ENCODE measurements around the gene LAMA2.

LAMA2 gene

DNA sequence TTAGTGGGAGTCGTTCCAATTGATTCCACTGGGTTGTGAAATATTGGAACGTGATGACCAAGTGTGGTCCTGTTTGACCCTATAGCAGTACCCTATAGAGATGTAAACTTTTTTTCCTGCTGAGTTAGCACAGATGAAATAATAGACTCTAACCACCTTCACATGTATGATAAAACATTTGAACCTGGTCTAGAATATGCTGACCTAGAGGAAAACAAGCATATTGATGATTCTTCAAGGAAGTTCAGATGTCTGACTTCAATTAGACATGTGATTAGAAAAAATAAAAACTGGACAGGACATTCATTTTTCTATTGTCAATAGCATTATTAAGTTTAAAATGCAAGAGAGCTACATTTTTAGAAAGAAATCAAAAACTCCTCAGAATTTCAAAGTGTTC, 424.9 kb downstream of the LAMA2 start:
- DNase-seq (ENCODE audit: low read depth): no peak

DNA sequence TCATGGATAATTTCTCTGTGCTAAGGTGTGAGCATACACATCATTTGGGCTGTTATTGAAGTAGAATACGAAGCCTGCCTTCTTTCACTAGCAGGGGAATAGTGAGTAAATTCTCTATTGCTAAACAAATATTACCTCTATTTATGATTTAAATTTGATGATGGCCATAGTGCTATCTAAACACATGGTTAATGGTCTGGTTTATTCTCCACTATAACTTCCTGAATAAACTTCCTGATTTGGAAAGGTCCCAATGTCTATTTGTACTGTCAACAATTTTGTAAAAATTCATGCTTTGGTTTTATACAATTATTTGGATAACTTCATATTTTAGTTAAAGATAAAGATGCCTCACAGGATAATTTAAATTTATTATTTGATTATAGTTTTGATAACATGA, 426.2 kb downstream of the LAMA2 start:
- no peak for DNase-seq (ENCODE audit: low read depth)

DNA sequence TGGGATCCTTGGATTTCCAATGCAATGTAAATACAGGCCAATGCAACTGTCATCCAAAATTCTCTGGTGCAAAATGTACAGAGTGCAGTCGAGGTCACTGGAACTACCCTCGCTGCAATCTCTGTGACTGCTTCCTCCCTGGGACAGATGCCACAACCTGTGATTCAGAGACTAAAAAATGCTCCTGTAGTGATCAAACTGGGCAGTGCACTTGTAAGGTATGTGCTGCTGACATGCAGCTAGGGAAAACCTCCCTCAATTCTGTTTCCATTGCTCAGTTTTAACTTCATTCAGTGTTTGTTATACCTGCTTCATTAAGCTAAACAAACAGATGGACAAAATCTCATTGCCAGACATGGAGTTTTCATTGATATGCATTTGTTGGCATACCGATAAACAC, 429.9 kb downstream of the LAMA2 start:
- no peak for DNase-seq (ENCODE audit: low read depth)

DNA sequence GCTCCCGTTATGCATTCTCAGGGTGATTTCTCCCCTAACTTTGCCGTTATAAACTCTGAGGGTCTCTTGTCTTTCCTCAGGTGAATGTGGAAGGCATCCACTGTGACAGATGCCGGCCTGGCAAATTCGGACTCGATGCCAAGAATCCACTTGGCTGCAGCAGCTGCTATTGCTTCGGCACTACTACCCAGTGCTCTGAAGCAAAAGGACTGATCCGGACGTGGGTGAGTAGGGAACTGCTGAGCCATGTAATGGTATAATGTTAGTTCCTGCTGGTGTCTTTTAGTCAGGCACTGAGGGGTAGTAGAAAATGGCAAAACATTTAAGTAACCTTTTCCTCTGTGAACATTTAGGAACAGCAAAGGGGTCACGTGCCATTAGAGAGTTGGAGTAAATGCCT, 431.6 kb downstream of the LAMA2 start:
- DNase-seq (ENCODE audit: low read depth): no peak

DNA sequence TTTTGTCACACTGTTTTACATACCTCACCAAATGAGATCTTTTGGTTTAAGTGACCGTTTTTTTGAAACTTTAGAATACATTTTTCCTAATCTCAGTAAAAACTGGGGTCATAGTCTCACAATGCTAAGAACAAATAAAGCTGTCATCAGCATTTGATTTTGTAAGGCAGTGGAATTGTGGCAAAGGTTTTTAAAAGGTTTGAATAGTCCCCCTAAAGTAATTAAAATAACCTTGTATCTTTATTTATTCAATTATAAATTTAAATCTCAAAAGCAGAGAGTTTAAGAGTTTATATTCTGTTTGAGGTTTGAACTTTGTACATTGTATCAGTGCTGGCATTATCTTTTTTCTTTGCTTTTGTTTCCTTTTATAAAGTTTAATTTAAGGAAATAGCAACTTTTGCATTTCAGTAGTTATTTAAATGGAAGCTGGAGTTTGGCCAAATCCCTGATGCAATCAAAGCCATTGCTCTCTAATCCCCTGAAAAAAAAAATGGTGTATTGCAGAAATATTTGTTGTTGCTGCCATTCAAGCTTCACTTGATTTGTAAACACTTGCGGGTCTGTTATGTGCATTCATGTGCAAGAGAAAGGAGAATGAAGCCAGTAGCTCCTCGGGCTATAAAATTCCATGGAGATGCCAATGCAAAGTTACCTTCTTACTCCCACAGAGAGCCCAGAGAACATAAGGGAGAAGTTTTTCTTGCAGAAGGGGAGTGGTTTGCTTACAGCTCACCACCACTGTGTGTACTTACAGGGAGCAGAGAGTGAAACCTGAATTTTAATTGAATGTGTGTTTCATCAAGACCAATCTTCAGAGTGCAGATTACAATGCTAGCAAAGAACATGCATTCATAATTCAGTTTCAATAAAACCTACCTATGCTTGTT, 435.2 kb downstream of the LAMA2 start:
- DNase-seq (ENCODE audit: low read depth): no peak

DNA sequence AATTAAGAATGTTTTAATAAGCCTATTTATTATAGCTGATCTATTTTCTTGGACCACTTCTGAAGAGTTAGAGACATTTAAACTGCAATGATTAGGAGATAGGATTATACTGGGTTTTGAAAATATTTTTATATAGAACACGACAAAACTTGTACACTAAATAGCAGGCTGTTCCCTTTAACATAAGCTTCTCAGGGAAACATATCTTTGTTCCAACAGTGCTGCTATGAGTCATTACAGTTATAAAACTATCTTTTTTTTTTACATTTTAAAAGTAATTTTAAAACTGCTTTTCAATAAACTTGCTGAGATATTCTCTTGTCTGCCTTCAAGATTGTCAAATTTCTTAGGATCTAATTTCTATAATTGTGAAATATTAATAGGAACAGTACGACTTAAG, 438.0 kb downstream of the LAMA2 start:
- no peak for DNase-seq (ENCODE audit: low read depth)

DNA sequence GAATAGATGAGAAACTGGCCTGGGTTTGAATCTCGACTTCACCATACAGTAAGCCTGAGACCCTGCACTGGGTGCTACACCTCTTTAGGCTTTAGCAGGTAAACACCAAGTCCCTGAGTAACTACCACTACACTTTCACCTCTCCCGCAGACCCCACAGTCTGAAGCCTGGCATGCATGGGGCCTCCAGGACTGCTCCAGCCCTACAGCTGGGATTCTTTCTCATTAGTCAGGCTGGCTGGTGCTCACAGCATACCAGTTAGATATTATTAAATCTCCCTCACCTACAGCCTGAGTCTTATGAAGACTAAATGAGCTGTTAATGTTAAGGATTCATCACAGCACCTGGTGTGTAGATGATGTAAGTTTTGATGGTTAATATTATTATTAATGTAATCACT, 438.4 kb downstream of the LAMA2 start:
- no peak for DNase-seq (ENCODE audit: low read depth)

DNA sequence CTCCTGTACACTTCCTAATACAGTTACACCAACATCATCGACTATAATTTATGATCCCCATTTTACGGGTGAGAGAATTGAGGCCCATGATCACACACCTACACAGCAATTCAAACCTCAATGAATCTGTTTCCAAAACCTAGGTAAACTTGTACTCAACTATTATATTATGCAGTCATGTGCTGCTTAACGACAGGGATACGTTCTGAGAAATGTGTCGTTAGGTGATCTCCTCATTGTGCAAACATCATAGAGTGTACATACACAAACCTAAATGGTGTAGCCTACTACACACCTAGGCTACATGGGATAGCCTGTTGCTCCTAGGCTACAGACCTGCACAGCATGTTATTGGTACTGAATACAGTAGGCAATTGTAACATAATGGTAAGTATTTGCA, 441.4 kb downstream of the LAMA2 start:
- no peak for DNase-seq (ENCODE audit: low read depth)

DNA sequence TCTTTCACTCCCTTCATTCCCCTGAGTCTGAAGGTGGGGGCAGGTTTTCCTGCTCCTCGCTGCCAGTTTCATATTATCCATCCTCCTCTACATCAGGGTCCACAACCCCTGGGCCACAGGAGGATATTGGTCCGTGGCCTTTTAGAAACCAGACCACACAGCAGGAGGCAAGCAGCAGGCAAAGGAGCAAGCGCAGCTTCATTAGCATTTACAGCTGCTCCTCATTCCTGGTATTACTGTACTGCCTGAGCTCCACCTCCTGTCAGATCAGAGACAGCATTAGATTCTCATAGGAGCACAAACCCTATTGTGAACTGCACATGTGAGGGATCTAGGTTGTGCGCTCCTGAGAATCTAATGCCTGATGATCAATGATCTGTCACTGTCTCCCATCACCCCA, 446.7 kb downstream of the LAMA2 start:
- no peak for DNase-seq (ENCODE audit: low read depth)

DNA sequence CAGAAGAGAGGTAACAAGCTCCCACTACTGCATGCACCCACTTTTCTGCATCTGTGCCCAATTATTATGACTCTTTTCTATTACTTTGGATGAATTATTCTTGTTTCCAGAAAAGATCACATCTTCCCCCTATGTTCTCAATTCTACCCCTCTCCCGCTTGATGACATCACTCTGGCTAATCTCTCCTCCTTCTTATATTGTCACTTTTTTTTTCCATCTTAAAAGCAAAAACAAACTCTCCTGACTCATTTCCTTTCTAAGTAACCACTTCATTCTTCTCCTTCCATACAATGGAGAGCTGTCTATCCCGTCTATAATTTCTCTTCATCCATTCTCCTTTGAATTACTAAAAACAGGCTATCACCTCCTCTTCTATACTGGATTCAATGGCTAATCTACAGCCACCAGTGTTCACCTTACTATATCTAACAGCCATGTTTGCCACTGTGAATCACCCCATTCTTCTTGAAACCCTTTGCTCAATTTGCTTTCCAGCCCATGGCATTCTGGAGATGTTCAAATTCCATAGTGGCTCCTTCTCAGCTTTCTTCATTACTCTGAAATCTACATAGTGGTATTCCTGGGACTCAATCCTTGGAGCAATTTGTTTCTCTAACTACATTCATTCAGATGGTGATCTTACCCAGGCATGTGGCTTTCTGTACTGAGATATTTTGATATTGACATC, 448.7 kb downstream of the LAMA2 start:
- no peak for DNase-seq (ENCODE audit: low read depth)

DNA sequence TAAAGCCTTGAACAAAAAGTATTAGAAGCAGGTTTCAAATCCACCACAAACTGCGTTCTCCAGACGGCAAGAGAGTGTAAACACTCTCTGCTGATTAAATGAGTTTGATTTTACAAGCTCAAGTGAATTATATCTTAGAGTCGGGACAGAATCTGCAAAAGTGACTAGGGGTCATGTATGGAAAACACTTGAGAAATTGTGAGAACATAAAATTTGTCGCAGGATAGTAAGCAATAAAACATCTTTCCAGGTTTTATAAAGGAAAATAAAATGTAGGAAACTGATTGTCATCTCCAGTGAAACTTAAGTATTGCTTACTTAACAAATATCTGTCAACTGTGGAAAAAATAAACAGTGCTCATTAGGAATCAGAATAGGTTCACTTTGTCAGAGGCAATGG, 452.9 kb downstream of the LAMA2 start:
- DNase-seq (ENCODE audit: low read depth): no peak

DNA sequence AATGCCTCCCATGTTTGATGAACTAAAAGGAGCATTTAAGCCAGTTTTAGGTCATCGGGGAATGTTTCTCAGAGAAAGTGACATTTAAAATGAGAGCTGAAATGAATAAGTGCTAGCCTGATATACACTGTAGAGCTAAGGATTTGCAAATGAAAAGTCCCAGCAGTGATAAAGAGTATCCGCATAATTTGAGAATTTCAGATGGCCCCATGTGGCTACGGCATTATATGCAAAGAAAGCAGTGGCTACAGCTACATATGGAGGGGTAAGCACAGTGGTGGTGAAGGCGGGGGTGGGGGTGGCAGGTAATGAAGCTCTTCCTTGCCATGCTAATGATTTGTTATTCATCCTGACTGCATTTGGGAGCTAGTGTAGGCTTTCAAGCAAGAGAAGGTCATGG, 455.7 kb downstream of the LAMA2 start:
- DNase-seq (ENCODE audit: low read depth): no peak

DNA sequence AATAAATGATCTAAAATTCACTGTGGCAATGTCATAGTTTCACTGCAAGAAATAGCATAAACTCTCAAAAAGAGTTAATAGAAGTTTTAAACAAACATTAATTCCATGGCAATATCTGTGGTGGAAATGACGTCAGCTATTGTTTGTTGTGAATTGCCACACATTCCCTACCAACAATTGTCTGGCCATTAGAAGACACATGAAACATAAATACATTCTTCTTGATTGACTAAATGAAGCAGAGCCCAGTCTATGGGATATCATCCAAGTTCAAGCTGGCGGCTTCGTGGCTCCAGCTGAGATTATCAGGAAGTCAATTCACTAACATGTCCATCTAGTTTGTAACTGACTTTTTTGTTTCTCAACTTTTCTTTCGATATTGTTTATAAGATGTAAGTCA, 458.0 kb downstream of the LAMA2 start:
- DNase-seq (ENCODE audit: low read depth): no peak

DNA sequence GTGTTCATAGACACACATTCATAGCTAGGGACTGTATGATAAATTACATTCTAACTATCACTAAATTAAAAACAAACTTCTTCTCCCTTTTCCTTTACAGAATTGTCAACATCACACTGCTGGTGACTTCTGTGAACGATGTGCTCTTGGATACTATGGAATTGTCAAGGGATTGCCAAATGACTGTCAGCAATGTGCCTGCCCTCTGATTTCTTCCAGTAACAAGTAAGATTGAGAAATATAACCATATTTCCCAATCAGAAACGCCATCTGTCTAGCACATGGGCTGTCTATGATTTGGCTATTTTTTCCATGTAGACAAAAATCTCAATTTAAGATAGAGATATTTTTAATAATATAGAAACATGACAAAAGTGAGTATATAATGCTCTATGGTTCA, 459.3 kb downstream of the LAMA2 start:
- DNase-seq (ENCODE audit: low read depth): no peak

DNA sequence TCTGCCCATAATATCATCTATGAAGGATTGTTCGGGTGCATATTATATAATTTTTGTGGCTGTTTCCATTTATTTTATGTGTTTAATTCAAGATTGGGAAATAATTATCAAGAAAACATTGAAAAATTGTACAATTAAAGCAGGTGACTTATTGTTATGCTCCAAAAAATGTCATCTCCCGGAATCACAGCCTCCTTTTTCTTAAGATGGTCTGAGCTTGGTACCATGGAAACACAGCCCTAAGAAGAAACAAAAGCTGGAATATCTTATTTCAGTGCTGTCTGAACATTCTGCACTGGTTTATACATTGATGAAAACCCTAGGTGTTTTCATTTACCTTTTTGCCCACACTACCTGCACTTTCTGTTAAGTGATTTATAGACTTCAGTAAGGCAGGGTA, 459.9 kb downstream of the LAMA2 start:
- no peak for DNase-seq (ENCODE audit: low read depth)

DNA sequence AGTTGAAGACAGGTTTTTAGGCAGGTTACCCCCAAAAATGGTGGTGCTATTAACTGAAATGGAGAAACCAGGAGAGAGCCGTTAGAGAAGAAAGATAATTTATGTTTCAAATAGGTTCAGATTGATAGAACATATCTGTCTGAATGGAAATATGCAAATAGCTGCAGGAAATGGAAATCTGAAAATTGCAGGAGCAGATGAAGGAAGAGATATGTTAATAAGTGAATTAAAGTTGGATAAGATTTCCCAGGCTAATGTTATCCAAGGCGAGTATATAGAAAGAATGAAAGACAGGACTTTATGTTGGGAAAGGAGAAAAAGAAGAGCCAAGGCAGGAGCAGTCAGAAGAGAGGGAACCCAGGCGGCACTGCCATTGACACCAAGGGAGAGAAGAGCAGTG, 461.4 kb downstream of the LAMA2 start:
- DNase-seq (ENCODE audit: low read depth): no peak

DNA sequence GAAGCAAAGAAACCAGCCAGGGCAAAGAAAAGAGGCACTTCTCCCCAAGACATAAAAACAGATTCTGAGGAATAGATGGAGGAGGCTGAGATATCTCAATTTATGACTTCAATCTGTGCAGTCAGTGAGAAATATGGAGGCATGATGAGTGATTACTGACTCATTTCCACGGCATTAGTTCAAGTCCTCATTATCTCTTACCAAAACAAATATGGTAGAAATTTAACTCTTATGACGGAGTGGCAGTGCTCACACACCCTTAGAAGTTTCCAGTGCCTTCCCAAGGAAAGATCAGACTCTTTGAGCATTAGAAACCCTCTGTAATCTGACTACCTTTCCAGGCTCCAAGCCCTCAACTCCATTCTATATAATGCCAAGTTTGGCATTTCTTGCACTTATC, 463.0 kb downstream of the LAMA2 start:
- no peak for DNase-seq (ENCODE audit: low read depth)

DNA sequence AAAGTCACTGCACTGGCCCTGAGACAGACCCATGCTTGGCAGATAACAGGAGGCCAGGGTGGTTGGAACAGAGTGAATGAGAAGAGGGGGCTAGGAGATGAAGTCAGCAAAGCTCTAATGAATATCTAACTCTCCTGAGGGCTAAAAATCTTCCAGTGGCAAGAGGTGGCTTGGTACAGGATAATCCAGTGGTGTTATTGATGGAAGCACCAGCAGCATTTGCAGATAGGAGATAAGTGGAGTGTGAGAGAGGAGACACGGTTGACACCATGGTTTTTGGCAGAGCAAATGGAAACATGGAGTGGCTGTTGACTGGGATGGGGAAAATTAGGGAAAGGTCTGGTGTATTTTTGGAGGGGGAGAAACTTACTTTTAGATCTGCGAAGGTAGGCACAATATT, 464.0 kb downstream of the LAMA2 start:
- no peak for DNase-seq (ENCODE audit: low read depth)

DNA sequence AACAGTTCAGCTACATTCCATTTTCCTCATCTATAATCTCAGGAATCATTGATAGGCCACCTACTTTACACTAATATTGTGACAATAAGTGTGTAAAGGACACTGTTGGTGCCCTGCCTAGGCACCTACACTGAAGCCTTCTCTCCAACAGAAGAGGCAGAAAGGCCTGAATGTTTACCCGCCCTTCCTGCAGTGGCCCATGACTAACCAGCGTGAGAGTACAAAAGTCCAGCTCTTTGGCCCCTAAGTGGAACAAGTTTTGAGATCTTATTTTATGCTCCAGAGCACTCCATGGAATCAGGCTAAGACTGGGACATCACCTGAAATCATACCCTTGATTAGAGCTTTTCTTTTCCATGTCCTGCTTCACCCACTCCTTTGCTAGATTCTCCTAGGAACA, 467.3 kb downstream of the LAMA2 start:
- no peak for DNase-seq (ENCODE audit: low read depth)

DNA sequence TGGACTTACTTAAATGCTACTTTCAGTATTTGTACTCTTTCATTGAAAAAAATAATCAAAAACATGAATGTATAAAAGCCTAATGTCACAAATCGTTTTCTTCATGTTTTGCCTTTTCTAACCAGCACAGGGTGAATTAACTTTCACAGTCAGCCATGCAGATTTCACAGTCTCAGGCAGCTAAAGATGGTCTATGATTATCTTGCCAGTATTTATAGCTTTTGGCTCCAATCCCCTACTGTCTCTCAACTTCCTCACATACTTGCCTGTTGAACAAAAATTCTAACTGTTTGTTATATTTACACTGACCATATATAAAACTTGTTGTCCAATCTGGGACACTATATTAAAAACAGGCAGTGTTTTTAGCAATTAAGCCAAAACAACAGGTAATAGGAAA, 468.9 kb downstream of the LAMA2 start:
- DNase-seq (ENCODE audit: low read depth): no peak

DNA sequence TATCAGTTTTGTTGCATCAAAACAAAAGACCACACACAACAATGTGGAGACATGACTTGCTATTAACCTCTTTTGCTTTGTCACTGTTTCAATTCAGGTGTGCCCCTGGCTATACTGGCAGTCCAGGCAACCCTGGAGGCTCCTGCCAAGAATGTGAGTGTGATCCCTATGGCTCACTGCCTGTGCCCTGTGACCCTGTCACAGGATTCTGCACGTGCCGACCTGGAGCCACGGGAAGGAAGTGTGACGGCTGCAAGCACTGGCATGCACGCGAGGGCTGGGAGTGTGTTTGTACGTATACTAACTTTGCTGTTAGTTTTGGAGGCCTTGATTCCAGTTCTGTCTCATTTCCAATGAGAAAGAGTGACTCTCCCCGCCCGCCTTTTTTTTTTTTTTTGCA, 470.1 kb downstream of the LAMA2 start:
- DNase-seq (ENCODE audit: low read depth): no peak

DNA sequence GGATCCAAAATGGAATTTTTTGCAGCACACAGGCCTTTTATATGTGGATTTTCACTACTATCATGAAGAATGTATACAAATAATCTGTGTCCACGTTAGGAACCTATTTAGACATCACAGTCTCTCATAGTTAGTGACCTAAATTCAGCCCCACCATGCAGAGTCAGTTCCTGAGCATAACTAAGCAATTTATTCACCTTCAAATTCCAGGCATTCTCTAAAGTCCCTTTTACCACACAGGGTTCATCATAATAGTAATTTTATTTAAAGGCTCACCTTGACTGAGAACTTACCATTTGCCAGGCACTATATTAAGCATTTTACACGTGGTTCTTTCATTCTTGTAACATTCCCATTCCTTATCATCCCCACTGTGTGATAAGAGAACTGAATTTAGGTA, 473.2 kb downstream of the LAMA2 start:
- no peak for DNase-seq (ENCODE audit: low read depth)

DNA sequence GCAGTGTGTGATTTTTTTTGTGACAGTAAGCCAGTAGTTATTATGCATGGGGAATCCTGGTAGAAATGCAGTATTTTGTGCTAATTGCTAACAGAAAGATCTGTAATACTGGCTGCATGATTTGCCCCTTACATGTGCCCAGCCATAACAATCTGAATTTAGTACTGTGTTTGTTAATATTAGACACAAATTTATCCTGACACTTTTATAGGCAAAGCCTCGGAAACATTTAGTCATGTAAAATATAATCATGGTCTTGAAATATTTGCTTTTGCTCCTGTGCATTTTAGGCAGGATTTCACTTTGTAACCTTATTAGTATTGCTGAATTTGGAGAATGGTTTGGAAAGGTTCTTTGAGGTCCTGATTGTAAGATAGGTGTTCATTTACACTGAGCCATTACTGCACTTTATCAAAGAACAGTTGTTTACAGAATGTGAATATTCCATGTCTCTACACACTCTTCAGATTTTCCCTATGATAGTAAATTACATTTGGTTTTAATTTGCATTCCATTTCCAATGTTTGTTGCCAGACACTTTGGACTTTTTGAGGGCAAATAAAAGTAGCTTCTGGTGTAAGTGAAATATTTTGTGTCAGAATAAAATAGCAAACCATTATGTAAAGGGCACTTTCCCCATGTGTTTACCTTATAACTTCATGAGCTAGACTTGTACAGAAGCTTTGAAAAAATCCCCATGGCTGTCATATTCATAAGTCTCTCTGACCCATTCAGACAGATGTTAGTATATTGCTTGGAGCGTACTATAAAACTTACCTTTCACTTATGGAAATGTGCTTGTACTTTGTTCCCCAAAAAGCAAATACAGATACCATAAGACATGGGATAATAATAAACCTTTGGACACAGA, 477.1 kb downstream of the LAMA2 start:
- DNase-seq (ENCODE audit: low read depth): no peak
